ENCODE results near the gene GCK.

Gene GCK

GRCh38 chr7:44194562-44195145, 5.4 kb upstream of the GCK start:
- DNase-seq: no peak
- Histone ChIP-seq H2BK120ac (ENCODE audit: insufficient read depth, low read length, poor library complexity) (no peak overlapping the region), H3K18ac (ENCODE audit: low read length) (no peak overlapping the region), H4K8ac (ENCODE audit: low read depth, low read length) (no peak overlapping the region), H4K91ac (ENCODE audit: low read depth, low read length) (no peak overlapping the region), H3K4me2 (ENCODE audit: low read length) (no peak overlapping the region), H3K14ac (ENCODE audit: low read length) (no peak overlapping the region), H2AFZ (ENCODE audit: insufficient read depth, low read length, poor library complexity) (no peak overlapping the region), H3K79me2 (ENCODE audit: control insufficient read depth, insufficient read depth, low read length, poor library complexity) (no peaks in the 10 kb centered on the region), H2BK5ac (ENCODE audit: low read depth, low read length, poor library complexity) (no peak overlapping the region), H3K27me3 (ENCODE audit: insufficient read depth, low read length) (no peaks in the 10 kb centered on the region), H3K9me3 (ENCODE audit: insufficient read depth, low read depth, low read length) (no peaks in the 10 kb centered on the region), H3K36me3 (ENCODE audit: control insufficient read depth in 1 of 2, insufficient read depth in 2 of 2, low read length in 2 of 2) (no peaks in the 10 kb centered on the region), H4K12ac (ENCODE audit: low read depth, low read length) (no peak overlapping the region), H3K4me3 (ENCODE audit: low read depth, low read length) (no peak overlapping the region), H2BK12ac (ENCODE audit: low read length) (no peak overlapping the region), H3K4me1 (ENCODE audit: control insufficient read depth in 1 of 2, insufficient read depth in 2 of 2, low read length in 2 of 2) (no peaks in the 10 kb centered on the region), H3K9ac (ENCODE audit: low read length) (no peak overlapping the region), H2AK5ac (ENCODE audit: low read length) (no peak overlapping the region), H3K27ac (ENCODE audit: low read depth, low read length) (no peak overlapping the region), H3K23ac (ENCODE audit: low read length) (no peak overlapping the region), H3K79me1 (ENCODE audit: low read length) (no peaks in the 10 kb centered on the region), H3K4ac (ENCODE audit: low read depth, low read length) (no peak overlapping the region)
- no CpG with 5 or more reads among the region's 3 CpGs for WGBS (ENCODE audit: extremely low coverage, insufficient coverage, insufficient read length)

- no peaks in the 10 kb centered on the region for H3K36me3 ChIP-seq (ENCODE audit: control insufficient read depth in 1 of 2, insufficient read depth in 2 of 2, low read length in 2 of 2)
- H3K4me2 ChIP-seq (ENCODE audit: low read length): no peak overlapping the region
- H3K18ac ChIP-seq (ENCODE audit: low read length): no peak overlapping the region
- H2BK120ac ChIP-seq (ENCODE audit: insufficient read depth, low read length, poor library complexity): no peak overlapping the region
- H4K8ac ChIP-seq (ENCODE audit: low read depth, low read length): no peak overlapping the region
- H2AFZ ChIP-seq (ENCODE audit: insufficient read depth, low read length, poor library complexity): no peak overlapping the region
- no peak overlapping the region for H3K23ac ChIP-seq (ENCODE audit: low read length)
- no peak overlapping the region for H4K12ac ChIP-seq (ENCODE audit: low read depth, low read length)
- no peak overlapping the region for H3K14ac ChIP-seq (ENCODE audit: low read length)
- no peaks in the 10 kb centered on the region for H3K79me1 ChIP-seq (ENCODE audit: low read length)
- no peaks in the 10 kb centered on the region for H3K9me3 ChIP-seq (ENCODE audit: insufficient read depth, low read depth, low read length)
- no peak overlapping the region for H2BK12ac ChIP-seq (ENCODE audit: low read length)
- no peaks in the 10 kb centered on the region for H3K4me1 ChIP-seq (ENCODE audit: control insufficient read depth in 1 of 2, insufficient read depth in 2 of 2, low read length in 2 of 2)
- H3K9ac ChIP-seq (ENCODE audit: low read length): no peak overlapping the region
- H3K79me2 ChIP-seq (ENCODE audit: control insufficient read depth, insufficient read depth, low read length, poor library complexity): no peaks in the 10 kb centered on the region
- WGBS (ENCODE audit: extremely low coverage, insufficient coverage, insufficient read length): no CpG with 5 or more reads among the region's 2 CpGs
- no peak for DNase-seq
- no peak overlapping the region for H3K4me3 ChIP-seq (ENCODE audit: low read depth, low read length)
- H2BK5ac ChIP-seq (ENCODE audit: low read depth, low read length, poor library complexity): no peak overlapping the region
- H3K27me3 ChIP-seq (ENCODE audit: insufficient read depth, low read length): no peaks in the 10 kb centered on the region
- no peak overlapping the region for H3K4ac ChIP-seq (ENCODE audit: low read depth, low read length)
- no peak overlapping the region for H2AK5ac ChIP-seq (ENCODE audit: low read length)
- H3K27ac ChIP-seq (ENCODE audit: low read depth, low read length): no peak overlapping the region
- H4K91ac ChIP-seq (ENCODE audit: low read depth, low read length): no peak overlapping the region
Observed at GRCh38 chr7:44194069-44194468, 4.8 kb upstream of the GCK start.

- Histone ChIP-seq H3K9me3 (ENCODE audit: insufficient read depth, low read depth, low read length) (no peaks in the 10 kb centered on the region), H3K18ac (ENCODE audit: low read length) (no peak overlapping the region), H3K79me2 (ENCODE audit: control insufficient read depth, insufficient read depth, low read length, poor library complexity) (no peaks in the 10 kb centered on the region), H4K8ac (ENCODE audit: low read depth, low read length) (no peak overlapping the region), H3K27ac (ENCODE audit: low read depth, low read length) (no peak overlapping the region), H3K79me1 (ENCODE audit: low read length) (no peaks in the 10 kb centered on the region), H2AFZ (ENCODE audit: insufficient read depth, low read length, poor library complexity) (no peak overlapping the region), H3K4me2 (ENCODE audit: low read length) (no peak overlapping the region), H3K27me3 (ENCODE audit: insufficient read depth, low read length) (no peaks in the 10 kb centered on the region), H3K4me3 (ENCODE audit: low read depth, low read length) (no peak overlapping the region), H2AK5ac (ENCODE audit: low read length) (no peak overlapping the region), H2BK120ac (ENCODE audit: insufficient read depth, low read length, poor library complexity) (no peak overlapping the region), H3K4me1 (ENCODE audit: control insufficient read depth in 1 of 2, insufficient read depth in 2 of 2, low read length in 2 of 2) (no peaks in the 10 kb centered on the region), H3K14ac (ENCODE audit: low read length) (no peak overlapping the region), H4K12ac (ENCODE audit: low read depth, low read length) (no peak overlapping the region), H2BK5ac (ENCODE audit: low read depth, low read length, poor library complexity) (no peak overlapping the region), H3K36me3 (ENCODE audit: control insufficient read depth in 1 of 2, insufficient read depth in 2 of 2, low read length in 2 of 2) (no peaks in the 10 kb centered on the region), H3K4ac (ENCODE audit: low read depth, low read length) (no peak overlapping the region), H2BK12ac (ENCODE audit: low read length) (no peak overlapping the region), H3K9ac (ENCODE audit: low read length) (no peak overlapping the region), H4K91ac (ENCODE audit: low read depth, low read length) (no peak overlapping the region), H3K23ac (ENCODE audit: low read length) (no peak overlapping the region)
- no CpG with 5 or more reads among the region's 7 CpGs for WGBS (ENCODE audit: extremely low coverage, insufficient coverage, insufficient read length)
- DNase-seq: no peak
Observed at GRCh38 chr7:44193011-44193802, 4.0 kb upstream of the GCK start.

- no peaks in the 10 kb centered on the region for H3K79me2 ChIP-seq (ENCODE audit: control insufficient read depth, insufficient read depth, low read length, poor library complexity)
- no peak overlapping the region for H3K9ac ChIP-seq (ENCODE audit: low read length)
- H4K8ac ChIP-seq (ENCODE audit: low read depth, low read length): no peak overlapping the region
- no peaks in the 10 kb centered on the region for H3K79me1 ChIP-seq (ENCODE audit: low read length)
- peak in 1 of 2 donors; percentile 26 for DNase-seq
- no peaks in the 10 kb centered on the region for H3K4me1 ChIP-seq (ENCODE audit: control insufficient read depth in 1 of 2, insufficient read depth in 2 of 2, low read length in 2 of 2)
- no peak overlapping the region for H3K4me3 ChIP-seq (ENCODE audit: low read depth, low read length)
- no CpG with 5 or more reads among the region's 5 CpGs for WGBS (ENCODE audit: extremely low coverage, insufficient coverage, insufficient read length)
- H3K4ac ChIP-seq (ENCODE audit: low read depth, low read length): no peak overlapping the region
- no peak overlapping the region for H2AK5ac ChIP-seq (ENCODE audit: low read length)
- H3K9me3 ChIP-seq (ENCODE audit: insufficient read depth, low read depth, low read length): no peaks in the 10 kb centered on the region
- no peak overlapping the region for H2BK5ac ChIP-seq (ENCODE audit: low read depth, low read length, poor library complexity)
- H3K18ac ChIP-seq (ENCODE audit: low read length): no peak overlapping the region
- H3K27ac ChIP-seq (ENCODE audit: low read depth, low read length): no peak overlapping the region
- H3K23ac ChIP-seq (ENCODE audit: low read length): no peak overlapping the region
- H3K36me3 ChIP-seq (ENCODE audit: control insufficient read depth in 1 of 2, insufficient read depth in 2 of 2, low read length in 2 of 2): no peaks in the 10 kb centered on the region
- H3K27me3 ChIP-seq (ENCODE audit: insufficient read depth, low read length): no peaks in the 10 kb centered on the region
- no peak overlapping the region for H2BK120ac ChIP-seq (ENCODE audit: insufficient read depth, low read length, poor library complexity)
- no peak overlapping the region for H2AFZ ChIP-seq (ENCODE audit: insufficient read depth, low read length, poor library complexity)
- H2BK12ac ChIP-seq (ENCODE audit: low read length): no peak overlapping the region
- no peak overlapping the region for H3K14ac ChIP-seq (ENCODE audit: low read length)
- H4K12ac ChIP-seq (ENCODE audit: low read depth, low read length): no peak overlapping the region
- no peak overlapping the region for H3K4me2 ChIP-seq (ENCODE audit: low read length)
- H4K91ac ChIP-seq (ENCODE audit: low read depth, low read length): no peak overlapping the region
Observed at GRCh38 chr7:44191171-44191570, 1.9 kb upstream of the GCK start.

Data from trophoblast cell (in vitro differentiated cells and primary cell).